PFSK-1 (cell line): ENCODE measurements around the gene TRIM10.

Experiments used
- FOXP2 ChIP-seq: optimal IDR thresholded peaks from 2 replicates; pipeline ENCODE3; 2011; ENCODE audit warnings: borderline replicate concordance, control low read depth, inconsistent platforms; ENCODE audit not compliant: insufficient read depth; ENCODE audit errors: extremely low read length, extremely low read depth
- POLR2AphosphoS5 ChIP-seq: IDR thresholded peaks from 2 replicates; pipeline ENCODE4 v1.6.1; 2012; ENCODE audit warnings: low read depth, mild to moderate bottlenecking, control low read depth, low read length, moderate library complexity
- REST ChIP-seq, 2 experiments: IDR thresholded peaks; 2 replicates each; pipeline versions ENCODE4 v1.6.1 to v1.8.0; 2011 to 2012; ENCODE audit warnings: low read depth in 2 of 2, low read length in 2 of 2, control low read depth in 1 of 2, inconsistent platforms in 1 of 2, mild to moderate bottlenecking in 1 of 2, moderate library complexity in 1 of 2; ENCODE audit not compliant: insufficient read depth in 1 of 2
- SIN3A ChIP-seq: IDR thresholded peaks from 2 replicates; pipeline ENCODE4 v1.6.1; 2012; ENCODE audit warnings: mild to moderate bottlenecking, low read length, moderate library complexity, borderline replicate concordance; ENCODE audit not compliant: insufficient read depth
- TAF1 ChIP-seq: IDR thresholded peaks from 2 replicates; pipeline ENCODE4 v1.6.1; 2012; ENCODE audit warnings: low read length, control low read depth, borderline replicate concordance; ENCODE audit not compliant: insufficient read depth

Gene TRIM10

GRCh38 chr6:30113003-30113759 is 47.8 kb downstream of the TRIM10 start, which contains the start of gene TRIM31:
Gene TRIM31 (minus strand): TSS chr6:30113090. CDS start chr6:30112805, 285 bp downstream.
- no peak for TF ChIP-seq SIN3A
- TF ChIP-seq TAF1 = no peak
- no peak for TF ChIP-seq REST (IDR thresholded peaks at IDR 0.05; ENCODE audit: insufficient read depth in 1 of 2, low read depth in 2 of 2, low read length in 2 of 2)
- no peak for TF ChIP-seq POLR2AphosphoS5
- no peak for TF ChIP-seq FOXP2

- no peak for TF ChIP-seq FOXP2
Measured at GRCh38 chr6:30112402-30112994, 48.5 kb downstream of the TRIM10 start.

- TF ChIP-seq FOXP2 (no peak), SIN3A (no peak), REST (IDR thresholded peaks at IDR 0.05; ENCODE audit: insufficient read depth in 1 of 2, low read depth in 2 of 2, low read length in 2 of 2) (no peak), TAF1 (no peak), POLR2AphosphoS5 (no peak)
Measured at GRCh38 chr6:30111266-30111856, 49.6 kb downstream of the TRIM10 start.

GRCh38 chr6:30104661-30105060 is 56.4 kb downstream of the TRIM10 start:
- TF ChIP-seq TAF1 (no peak), FOXP2 (no peak), POLR2AphosphoS5 (no peak), REST (IDR thresholded peaks at IDR 0.05; ENCODE audit: insufficient read depth in 1 of 2, low read depth in 2 of 2, low read length in 2 of 2) (no peak), SIN3A (no peak)

GRCh38 chr6:30103872-30104179 is 57.2 kb downstream of the TRIM10 start:
- TF ChIP-seq TAF1 (no peak), POLR2AphosphoS5 (no peak), REST (IDR thresholded peaks at IDR 0.05; ENCODE audit: insufficient read depth in 1 of 2, low read depth in 2 of 2, low read length in 2 of 2) (no peak), SIN3A (no peak), FOXP2 (no peak)
